Common myeloid progenitor, CD34-positive (primary cell): Measurements from ENCODE around the gene REXO1.

ENCODE experiments used
- CTCF ChIA-PET: fragments of 350-600 bp; sonication (Branson Sonifier 250); formaldehyde crosslinking; loops from one replicate; lab custom pipeline; 2021; ENCODE audit warnings: antibody characterized with exemption; lab: Charles Lee
- POLR2A ChIA-PET: fragments of 350-600 bp; sonication (Branson Sonifier 250); formaldehyde crosslinking; loops from one replicate; lab custom pipeline; 2021; ENCODE audit warnings: antibody characterized with exemption; lab: Charles Lee
- DNase-seq, 3 donors: peaks; one replicate each; pipeline versions ENCODE4 v3.0.0 to v3.0.0-alpha.2; 2013
- H3K27ac ChIP-seq, 2 experiments: 1 replicate in 1 of 2; 2 replicates in 1 of 2; pipeline ENCODE4 v1.7.0; 2013; ENCODE audit warnings: inconsistent platforms in 2 of 2, low read length in 2 of 2, mild to moderate bottlenecking in 2 of 2, low read depth in 1 of 2, moderate library complexity in 1 of 2; ENCODE audit not compliant: severe bottlenecking in 2 of 2, insufficient read depth in 1 of 2, poor library complexity in 1 of 2
- H3K27me3 ChIP-seq, 5 experiments: replicated peaks in 2 of 5; 1 replicate in 3 of 5; 2 replicates in 2 of 5; pipeline versions ENCODE4 v1.6.1 to v1.7.0; 2013; ENCODE audit warnings: low read length in 4 of 5, mild to moderate bottlenecking in 2 of 5, moderate library complexity in 2 of 5, inconsistent platforms in 1 of 5; ENCODE audit not compliant: insufficient read depth in 5 of 5, control insufficient read depth in 4 of 5
- H3K36me3 ChIP-seq, 4 experiments: 1 replicate in 2 of 4; 2 replicates in 2 of 4; pipeline versions ENCODE4 v1.6.1 to v1.7.0; 2013; ENCODE audit warnings: low read length in 3 of 4, control low read depth in 1 of 4, mild to moderate bottlenecking in 1 of 4; ENCODE audit not compliant: control insufficient read depth in 4 of 4, insufficient read depth in 4 of 4
- H3K4me1 ChIP-seq, 4 experiments: 1 replicate in 3 of 4; 2 replicates in 1 of 4; pipeline versions ENCODE4 v1.6.1 to v1.7.1; 2013; ENCODE audit warnings: low read length in 3 of 4, mild to moderate bottlenecking in 3 of 4, control low read depth in 1 of 4, inconsistent platforms in 1 of 4, moderate library complexity in 1 of 4; ENCODE audit not compliant: control insufficient read depth in 4 of 4, insufficient read depth in 4 of 4; ENCODE audit errors: control extremely low read depth in 1 of 4
- H3K4me3 ChIP-seq, 7 experiments: 1 replicate in 4 of 7; 2 replicates in 3 of 7; pipeline versions ENCODE4 v1.5.1 to v1.7.0; 2013; ENCODE audit warnings: mild to moderate bottlenecking in 7 of 7, low read length in 6 of 7, moderate library complexity in 6 of 7, inconsistent platforms in 2 of 7, low read depth in 2 of 7, control low read depth in 1 of 7; ENCODE audit not compliant: insufficient read depth in 4 of 7, control insufficient read depth in 1 of 7; ENCODE audit errors: extremely low read depth in 1 of 7
- H3K9me3 ChIP-seq, 5 experiments: 1 replicate in 4 of 5; 2 replicates in 1 of 5; pipeline versions ENCODE4 v1.6.1 to v1.7.1; 2013; ENCODE audit warnings: low read length in 4 of 5, mild to moderate bottlenecking in 2 of 5, inconsistent platforms in 1 of 5, low read depth in 1 of 5, moderate library complexity in 1 of 5; ENCODE audit not compliant: control insufficient read depth in 4 of 5, insufficient read depth in 2 of 5; ENCODE audit errors: control extremely low read depth in 1 of 5
- WGBS: methylation state at CpG from one replicate; pipeline ENCODE4 v1.1.5; 2013; ENCODE audit not compliant: insufficient coverage; 5-methylcytosine and 5-hydroxymethylcytosine counted together

The REXO1 gene

DNA sequence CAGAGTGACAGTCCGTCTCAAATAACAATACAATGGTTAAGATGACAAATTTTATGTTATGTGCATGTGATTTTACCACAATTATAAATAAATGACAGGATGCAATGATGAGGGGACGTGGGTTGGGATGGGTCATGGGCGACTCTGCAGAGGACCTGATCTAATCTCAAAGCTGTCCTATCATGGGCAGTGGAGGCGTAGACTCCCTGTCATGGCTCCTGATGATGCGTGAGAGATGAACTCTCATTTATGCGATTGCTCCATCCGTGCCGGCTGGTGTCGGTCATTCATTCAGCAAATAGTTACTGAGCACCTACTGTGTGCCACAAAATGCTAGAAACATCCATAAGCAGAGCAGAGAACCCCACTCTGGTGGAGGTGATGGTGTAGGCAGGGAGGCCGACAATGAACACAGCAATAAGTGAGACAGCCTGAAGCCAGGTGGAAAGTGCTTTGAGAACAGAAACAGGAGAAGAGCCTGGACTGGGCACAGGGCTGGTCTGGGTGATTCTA lies 1.7 kb upstream of the REXO1 start:
- Histone ChIP-seq H3K4me3 (no peak overlapping the region), H3K27ac (no peak overlapping the region), H3K4me1 (peaks cover 5 to 84% (median 71%) of the 10 kb centered on the region in 4 experiments), H3K36me3 (peaks cover 0 to 36% (median 6%) of the 10 kb centered on the region in 4 experiments), H3K9me3 (no peaks in the 10 kb centered on the region), H3K27me3 (no peaks in the 10 kb centered on the region)
- DNase-seq, result no peak
- ChIA-PET POLR2A (interaction anchor here (1.7 kb wide), 1 partner anchor 14 kb away, joined by 5 read pairs; no protein-coding TSS in a partner anchor), CTCF (interaction anchor here (5.7 kb wide), 1 partner anchor 11 kb away, joined by 50 read pairs; no protein-coding TSS in a partner anchor)
- WGBS, result 90% methylated on average over 9 of the region's 10 CpGs

DNA sequence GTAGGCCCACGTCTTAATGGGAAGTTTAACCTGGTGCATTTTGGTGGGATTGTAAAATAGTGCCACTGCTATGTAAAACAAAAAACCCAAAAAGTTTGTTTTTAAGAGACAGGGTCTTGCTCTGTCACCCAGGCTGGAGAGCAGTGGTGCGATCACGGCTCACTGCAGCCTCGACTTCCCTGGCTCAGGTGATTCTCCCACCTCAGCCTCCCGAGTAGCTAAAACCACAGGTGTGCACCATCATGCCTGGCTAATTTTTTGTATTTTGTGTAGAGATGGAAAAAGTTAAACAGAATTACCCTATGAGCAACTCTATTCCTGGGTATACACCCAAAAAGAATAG lies 820 bp upstream of the REXO1 start:
- Histone ChIP-seq H3K36me3 (peaks cover 0 to 43% (median 9%) of the 10 kb centered on the region in 4 experiments), H3K9me3 (no peaks in the 10 kb centered on the region), H3K4me3 (peak overlapping the region in 1 of 7 experiments; percentile 32), H3K27ac (peak overlapping the region in 1 of 2 experiments; percentile 99), H3K27me3 (no peaks in the 10 kb centered on the region), H3K4me1 (peaks cover 5 to 76% (median 67%) of the 10 kb centered on the region in 4 experiments)
- ChIA-PET CTCF (interaction anchor here (1.0 to 5.7 kb wide), 2 partner anchors 8 to 10 kb away, joined by 3 to 50 read pairs; no protein-coding TSS in a partner anchor), POLR2A (interaction anchor here (1.7 kb wide), 1 partner anchor 13 kb away, joined by 5 read pairs; no protein-coding TSS in a partner anchor)
- DNase-seq, result no peak
- WGBS, result 69% methylated on average over 4 of the region's 5 CpGs

GRCh38 chr19:1847684-1848398 lies 442 bp downstream of the REXO1 start:
- WGBS, result under 1% methylated on average over 39 of the region's 72 CpGs
- POLR2A ChIA-PET, result no interaction called here
- H3K4me1 ChIP-seq, result peaks cover 5 to 66% (median 56%) of the 10 kb centered on the region in 4 experiments

GRCh38 chr19:1847348-1847683 lies 967 bp downstream of the REXO1 start:
- no peak for DNase-seq
- ChIA-PET CTCF (interaction anchor here (0.9 to 3.3 kb wide), 3 partner anchors 10 to 22 kb away, joined by 4 to 21 read pairs (median 12); no protein-coding TSS in a partner anchor), POLR2A (no interaction called here)
- H3K36me3 ChIP-seq, result peaks cover 0 to 47% (median 10%) of the 10 kb centered on the region in 4 experiments
- H3K27ac ChIP-seq, result peak overlapping the region; percentile 96 to 99
- WGBS, result 4% methylated on average over 11 of the region's 12 CpGs
- no peaks in the 10 kb centered on the region for H3K9me3 ChIP-seq
- peak overlapping the region; percentile 61 to 100 (median 90) for H3K4me3 ChIP-seq
- no peaks in the 10 kb centered on the region for H3K27me3 ChIP-seq
- H3K4me1 ChIP-seq, result peaks cover 5 to 66% (median 51%) of the 10 kb centered on the region in 4 experiments

More at GRCh38 chr19:1847684-1848398, 442 bp downstream of the REXO1 start:
- Histone ChIP-seq H3K27me3 (no peaks in the 10 kb centered on the region), H3K9me3 (no peaks in the 10 kb centered on the region), H3K4me3 (peak overlapping the region; percentile 61 to 100 (median 90)), H3K36me3 (peaks cover 0 to 47% (median 10%) of the 10 kb centered on the region in 4 experiments), H3K27ac (peak overlapping the region; percentile 96 to 99)
- CTCF ChIA-PET, result interaction anchor here (2.4 to 3.3 kb wide), 2 partner anchors 11 to 22 kb away, joined by 12 to 21 read pairs; no protein-coding TSS in a partner anchor
- peak in 2 of 3 donors; percentile 27 to 36 for DNase-seq

DNA sequence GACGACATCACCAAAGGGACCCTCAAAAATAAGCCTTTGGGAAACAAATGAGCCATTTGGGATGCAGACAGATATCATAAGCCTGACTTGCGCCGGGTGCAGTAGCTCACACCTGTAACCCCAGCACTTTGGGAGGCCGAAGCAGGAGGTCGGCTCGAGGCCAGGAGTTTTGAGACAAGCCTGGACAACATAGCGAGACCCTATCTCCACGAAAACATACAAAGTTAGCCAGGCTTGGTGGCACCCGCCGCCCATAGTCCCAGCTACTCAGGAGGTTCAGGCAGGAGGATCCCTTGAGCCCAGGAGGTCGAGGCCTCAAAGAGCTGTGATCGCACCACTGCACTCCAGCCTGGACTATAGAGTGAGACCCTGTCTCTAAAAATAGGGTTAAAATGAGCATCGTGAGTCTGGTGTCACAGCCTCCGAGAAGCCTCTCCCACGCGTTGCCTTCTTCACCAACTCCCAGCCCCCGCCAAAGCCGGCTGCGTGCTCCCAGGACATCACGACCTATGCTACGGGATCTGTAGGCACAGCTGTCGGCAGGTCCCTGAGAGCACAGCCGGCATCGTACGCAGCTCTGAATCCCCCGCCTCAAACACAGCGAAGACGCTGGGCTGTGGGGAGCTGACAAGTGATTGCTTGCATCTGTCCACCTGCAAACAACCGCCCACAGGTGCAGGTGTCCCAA lies 1.6 kb downstream of the REXO1 start:
- H3K36me3 ChIP-seq, result peaks cover 0 to 42% (median 10%) of the 10 kb centered on the region in 4 experiments
- CTCF ChIA-PET, result interaction anchor here (0.9 to 3.3 kb wide), 4 partner anchors 10 to 21 kb away, joined by 3 to 21 read pairs (median 8); no protein-coding TSS in a partner anchor
- WGBS, result 95% methylated on average over 26 of the region's 29 CpGs
- H3K4me1 ChIP-seq, result peaks cover 5 to 62% (median 45%) of the 10 kb centered on the region in 4 experiments
- DNase-seq, result no peak
- H3K27me3 ChIP-seq, result no peaks in the 10 kb centered on the region
- H3K27ac ChIP-seq, result peak overlapping the region in 1 of 2 experiments; percentile 99
- no peaks in the 10 kb centered on the region for H3K9me3 ChIP-seq
- H3K4me3 ChIP-seq, result peak overlapping the region in 6 of 7 experiments; percentile 78 to 100 (median 92)
- POLR2A ChIA-PET, result no interaction called here

- WGBS, result 93% methylated on average over 8 of the region's 11 CpGs
- no peaks in the 10 kb centered on the region for H3K9me3 ChIP-seq
- H3K27me3 ChIP-seq, result no peaks in the 10 kb centered on the region
- no peak overlapping the region for H3K4me3 ChIP-seq
- DNase-seq, result no peak
- peaks cover 5 to 61% (median 43%) of the 10 kb centered on the region in 4 experiments for H3K4me1 ChIP-seq
- ChIA-PET POLR2A (no interaction called here), CTCF (interaction anchor here (1.2 to 3.3 kb wide), 3 partner anchors 9 to 20 kb away, joined by 3 to 21 read pairs (median 12); no protein-coding TSS in a partner anchor)
- peak overlapping the region in 1 of 2 experiments; percentile 99 for H3K27ac ChIP-seq
- H3K36me3 ChIP-seq, result peaks cover 0 to 36% (median 10%) of the 10 kb centered on the region in 4 experiments
Measured at GRCh38 chr19:1845642-1846041, 2.6 kb downstream of the REXO1 start.
